Mesendoderm (in vitro differentiated cells): Measurements from ENCODE around the gene RASL10A.

Experiments used
- DNase-seq: peaks from one replicate; pipeline ENCODE4 v3.0.0; 2013
- H2AK5ac ChIP-seq: 2 replicates; pipeline ENCODE4 v1.6.1; 2013; ENCODE audit warnings: low read length, inconsistent platforms
- H2BK120ac ChIP-seq: 2 replicates; pipeline ENCODE4 v1.6.1; 2013; ENCODE audit warnings: low read depth, mild to moderate bottlenecking, low read length, moderate library complexity, mixed read lengths
- H2BK15ac ChIP-seq: replicated peaks from 2 replicates; pipeline ENCODE4 v1.6.1; 2013; ENCODE audit warnings: low read depth, mild to moderate bottlenecking, moderate library complexity
- H2BK5ac ChIP-seq: 2 replicates; pipeline ENCODE4 v1.6.1; 2013; ENCODE audit warnings: low read length, inconsistent platforms
- H3K18ac ChIP-seq: 2 replicates; pipeline ENCODE4 v1.6.1; 2013; ENCODE audit warnings: mild to moderate bottlenecking, low read length, mixed read lengths
- H3K23ac ChIP-seq: one replicate; pipeline ENCODE4 v1.6.1; 2013; ENCODE audit warnings: low read length
- H3K27ac ChIP-seq: 2 replicates; pipeline ENCODE4 v1.5.1; 2013; ENCODE audit warnings: low read depth, mild to moderate bottlenecking, inconsistent platforms, low read length, moderate library complexity
- H3K27me3 ChIP-seq: 2 replicates; pipeline ENCODE4 v1.6.1; 2013; ENCODE audit warnings: low read length, control low read depth, mild to moderate bottlenecking, inconsistent platforms; ENCODE audit not compliant: insufficient read depth, poor library complexity
- H3K36me3 ChIP-seq: 2 replicates; pipeline ENCODE4 v1.6.1; 2013; ENCODE audit warnings: low read length, inconsistent platforms; ENCODE audit not compliant: control insufficient read depth, insufficient read depth
- H3K4ac ChIP-seq: one replicate; pipeline ENCODE4 v1.6.1; 2013; ENCODE audit warnings: low read depth, mild to moderate bottlenecking, low read length, moderate library complexity
- H3K4me1 ChIP-seq: 2 replicates; pipeline ENCODE4 v1.6.1; 2013; ENCODE audit warnings: low read depth, low read length, inconsistent platforms; ENCODE audit not compliant: control insufficient read depth
- H3K4me2 ChIP-seq: 2 replicates; pipeline ENCODE4 v1.6.1; 2013; ENCODE audit warnings: low read length
- H3K4me3 ChIP-seq: 2 replicates; pipeline ENCODE4 v1.5.1; 2013; ENCODE audit warnings: mild to moderate bottlenecking, low read length
- H3K56ac ChIP-seq: one replicate; pipeline ENCODE4 v1.6.1; 2013; ENCODE audit warnings: low read length
- H3K79me1 ChIP-seq: 2 replicates; pipeline ENCODE4 v1.6.1; 2013; ENCODE audit warnings: low read length, inconsistent platforms
- H3K79me2 ChIP-seq: 2 replicates; pipeline ENCODE4 v1.6.1; 2013; ENCODE audit warnings: mild to moderate bottlenecking, low read length; ENCODE audit not compliant: control insufficient read depth, insufficient read depth
- H3K9ac ChIP-seq: 2 replicates; pipeline ENCODE4 v1.6.1; 2013; ENCODE audit warnings: low read length, inconsistent platforms
- H4K5ac ChIP-seq: one replicate; pipeline ENCODE4 v1.6.1; 2013; ENCODE audit warnings: low read length
- H4K8ac ChIP-seq: one replicate; pipeline ENCODE4 v1.6.1; 2013; ENCODE audit warnings: low read depth, mild to moderate bottlenecking, control low read depth, low read length, moderate library complexity
- WGBS: extraction: QIAGEN DNeasy Blood & Tissue Kit; methylation state at CpG from one replicate; pipeline ENCODE4 v1.1.7; 2013; ENCODE audit warnings: low lambda C conversion rate, missing lambda C conversion rate; ENCODE audit not compliant: insufficient coverage; ENCODE audit errors: extremely low coverage; 5-methylcytosine and 5-hydroxymethylcytosine counted together

Gene RASL10A

GRCh38 chr22:29325356-29325755 lies 9.9 kb upstream of the RASL10A start:
- Histone ChIP-seq H3K4me1 (no peaks in the 10 kb centered on the region), H4K5ac (no peak overlapping the region), H3K27me3 (no peaks in the 10 kb centered on the region), H2BK5ac (no peak overlapping the region), H3K4me3 (no peak overlapping the region), H2AK5ac (no peak overlapping the region), H4K8ac (no peak overlapping the region), H3K56ac (no peak overlapping the region), H3K79me1 (no peaks in the 10 kb centered on the region), H3K36me3 (peaks cover 2% of the 10 kb centered on the region), H2BK15ac (no peak overlapping the region), H3K23ac (no peak overlapping the region), H3K4me2 (no peak overlapping the region), H3K79me2 (no peaks in the 10 kb centered on the region), H3K27ac (no peak overlapping the region), H2BK120ac (no peak overlapping the region), H3K9ac (no peak overlapping the region), H3K18ac (no peak overlapping the region), H3K4ac (no peak overlapping the region)
- DNase-seq: no peak
- WGBS: no CpG with 5 or more reads among the region's 8 CpGs

DNA sequence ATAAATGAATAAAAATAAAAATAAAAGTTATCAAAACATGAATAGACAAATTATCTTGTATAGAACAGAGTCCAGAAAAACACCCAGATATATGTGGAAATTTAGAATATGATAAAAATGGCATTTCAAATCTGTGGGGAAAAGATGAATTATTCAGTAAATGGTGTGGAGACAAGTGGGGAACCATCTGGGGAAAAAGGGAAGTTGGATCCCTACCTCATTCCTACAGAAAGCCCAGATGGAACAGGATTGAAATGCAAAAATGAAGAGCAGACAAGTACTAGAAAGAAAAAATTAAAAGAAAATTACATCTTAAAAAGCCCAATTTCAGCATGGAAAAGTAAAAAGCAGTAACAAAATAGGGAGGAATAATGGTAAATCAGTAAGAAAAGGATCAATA lies 8.1 kb upstream of the RASL10A start:
- H3K9ac ChIP-seq: no peak overlapping the region
- DNase-seq: no peak
- no peak overlapping the region for H3K4me3 ChIP-seq
- H3K27ac ChIP-seq: no peak overlapping the region
- H4K8ac ChIP-seq: no peak overlapping the region
- no peak overlapping the region for H3K56ac ChIP-seq
- H3K36me3 ChIP-seq: no peaks in the 10 kb centered on the region
- H3K27me3 ChIP-seq: no peaks in the 10 kb centered on the region
- H3K23ac ChIP-seq: no peak overlapping the region
- no peak overlapping the region for H4K5ac ChIP-seq
- no peak overlapping the region for H2BK120ac ChIP-seq
- no peak overlapping the region for H2AK5ac ChIP-seq
- H2BK5ac ChIP-seq: no peak overlapping the region
- H3K18ac ChIP-seq: no peak overlapping the region
- H3K79me2 ChIP-seq: no peaks in the 10 kb centered on the region
- H3K4me2 ChIP-seq: no peak overlapping the region
- H2BK15ac ChIP-seq: no peak overlapping the region
- no peaks in the 10 kb centered on the region for H3K4me1 ChIP-seq
- no peak overlapping the region for H3K4ac ChIP-seq
- H3K79me1 ChIP-seq: no peaks in the 10 kb centered on the region

DNA sequence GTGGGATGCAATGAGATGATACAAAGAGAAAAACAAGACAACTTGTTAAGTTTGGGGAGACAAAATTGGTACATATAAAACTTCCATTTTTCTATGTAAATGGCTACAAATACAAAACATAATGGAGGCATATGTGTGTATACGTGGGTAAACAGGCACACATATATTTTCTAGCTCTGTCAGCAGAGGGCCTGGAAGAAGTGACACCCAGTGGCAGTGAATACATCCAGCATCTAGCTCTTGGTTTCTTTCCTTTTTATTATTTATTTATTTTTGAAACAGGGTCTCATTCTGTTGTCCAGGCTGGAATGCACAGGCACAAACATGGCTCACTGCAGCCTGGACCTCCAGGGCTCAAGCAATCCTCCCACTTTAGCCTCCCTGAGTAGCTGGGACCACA lies 5.0 kb upstream of the RASL10A start:
- H3K4me1 ChIP-seq: no peaks in the 10 kb centered on the region
- H4K8ac ChIP-seq: no peak overlapping the region
- H3K27me3 ChIP-seq: no peaks in the 10 kb centered on the region
- peak; percentile 11 for DNase-seq
- no CpG with 5 or more reads among the region's 1 CpG for WGBS
- H2BK5ac ChIP-seq: no peak overlapping the region
- no peak overlapping the region for H3K9ac ChIP-seq
- H3K27ac ChIP-seq: no peak overlapping the region
- H3K23ac ChIP-seq: no peak overlapping the region
- no peak overlapping the region for H3K4me3 ChIP-seq
- H3K79me2 ChIP-seq: no peaks in the 10 kb centered on the region
- H3K36me3 ChIP-seq: no peaks in the 10 kb centered on the region
- no peak overlapping the region for H3K4me2 ChIP-seq
- no peak overlapping the region for H2BK15ac ChIP-seq
- no peak overlapping the region for H3K18ac ChIP-seq
- H4K5ac ChIP-seq: no peak overlapping the region
- H2AK5ac ChIP-seq: no peak overlapping the region
- H3K4ac ChIP-seq: no peak overlapping the region
- no peak overlapping the region for H2BK120ac ChIP-seq
- no peak overlapping the region for H3K56ac ChIP-seq
- H3K79me1 ChIP-seq: no peaks in the 10 kb centered on the region

GRCh38 chr22:29319072-29319471 lies 3.6 kb upstream of the RASL10A start:
- Histone ChIP-seq H4K8ac (no peak overlapping the region), H3K79me1 (no peaks in the 10 kb centered on the region), H3K27ac (no peak overlapping the region), H2BK15ac (no peak overlapping the region), H2AK5ac (no peak overlapping the region), H3K4me3 (no peak overlapping the region), H3K27me3 (peaks cover 7% of the 10 kb centered on the region), H3K56ac (no peak overlapping the region), H3K4me2 (no peak overlapping the region), H2BK120ac (no peak overlapping the region), H3K9ac (no peak overlapping the region), H3K36me3 (no peaks in the 10 kb centered on the region), H3K79me2 (no peaks in the 10 kb centered on the region), H3K18ac (no peak overlapping the region), H2BK5ac (no peak overlapping the region), H3K23ac (no peak overlapping the region), H4K5ac (no peak overlapping the region), H3K4ac (no peak overlapping the region), H3K4me1 (no peaks in the 10 kb centered on the region)
- no CpG with 5 or more reads among the region's 2 CpGs for WGBS
- DNase-seq: no peak

DNA sequence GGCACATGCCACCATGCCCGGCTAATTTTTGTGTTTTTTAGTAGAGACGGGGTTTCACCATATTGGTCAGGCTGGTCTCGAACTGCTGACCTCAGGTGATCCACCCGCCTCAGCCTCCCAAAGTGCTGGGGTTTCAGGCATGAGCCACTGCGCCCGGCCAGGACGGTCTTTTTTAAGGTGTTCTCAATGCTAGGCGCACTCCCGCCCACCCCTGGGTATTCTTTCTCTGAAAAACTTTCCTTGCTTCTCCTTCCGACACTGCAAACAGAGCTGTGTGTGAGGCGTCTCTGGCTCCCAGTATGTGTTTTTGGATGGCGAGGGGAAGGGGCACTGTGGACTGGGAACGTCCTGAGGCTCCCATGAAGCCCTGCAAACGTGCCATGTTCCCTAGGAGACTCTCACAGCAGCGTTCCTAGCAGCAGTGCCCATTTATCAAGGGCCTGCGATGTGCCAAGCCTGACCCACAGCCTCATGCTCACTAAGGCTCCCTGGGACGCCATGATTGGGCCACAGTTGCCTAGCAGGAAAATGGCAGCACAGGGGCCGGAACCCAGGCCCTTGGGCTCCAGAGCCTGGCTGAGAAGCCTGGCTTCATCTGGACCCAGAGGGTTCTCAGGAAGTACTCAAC lies 2.4 kb upstream of the RASL10A start:
- Histone ChIP-seq H3K9ac (no peak overlapping the region), H3K4me1 (no peaks in the 10 kb centered on the region), H3K56ac (no peak overlapping the region), H4K8ac (no peak overlapping the region), H3K23ac (no peak overlapping the region), H3K4me3 (no peak overlapping the region), H2AK5ac (no peak overlapping the region), H3K79me1 (no peaks in the 10 kb centered on the region), H3K27ac (no peak overlapping the region), H3K36me3 (no peaks in the 10 kb centered on the region), H3K4me2 (no peak overlapping the region), H3K79me2 (no peaks in the 10 kb centered on the region), H2BK5ac (no peak overlapping the region), H3K18ac (no peak overlapping the region), H2BK120ac (no peak overlapping the region), H3K27me3 (peaks cover 12% of the 10 kb centered on the region), H3K4ac (no peak overlapping the region), H2BK15ac (no peak overlapping the region), H4K5ac (no peak overlapping the region)
- no CpG with 5 or more reads among the region's 18 CpGs for WGBS
- DNase-seq: no peak

GRCh38 chr22:29316141-29316828 lies 788 bp upstream of the RASL10A start:
- peak overlapping the region; percentile 19 for H3K18ac ChIP-seq
- no peak overlapping the region for H4K5ac ChIP-seq
- H2BK5ac ChIP-seq: no peak overlapping the region
- no peak overlapping the region for H4K8ac ChIP-seq
- no peak overlapping the region for H3K27ac ChIP-seq
- no peaks in the 10 kb centered on the region for H3K4me1 ChIP-seq
- peaks cover 12% of the 10 kb centered on the region for H3K27me3 ChIP-seq
- H3K79me1 ChIP-seq: no peaks in the 10 kb centered on the region
- WGBS: no CpG with 5 or more reads among the region's 18 CpGs
- no peak overlapping the region for H2AK5ac ChIP-seq
- no peak for DNase-seq
- H3K4ac ChIP-seq: no peak overlapping the region
- no peak overlapping the region for H3K4me3 ChIP-seq
- no peak overlapping the region for H3K9ac ChIP-seq
- H3K23ac ChIP-seq: no peak overlapping the region
- no peak overlapping the region for H3K4me2 ChIP-seq
- no peak overlapping the region for H2BK120ac ChIP-seq
- no peaks in the 10 kb centered on the region for H3K36me3 ChIP-seq
- H2BK15ac ChIP-seq: no peak overlapping the region
- no peaks in the 10 kb centered on the region for H3K79me2 ChIP-seq
- H3K56ac ChIP-seq: peak overlapping the region; percentile 54
